SK-N-SH (cell line): ENCODE data around the gene TXN2. TPM values are rescaled to one million over a fixed set of nuclear protein-coding genes. Genes with fewer than 3 reads are reported as not detected.

Source experiments
- CTCF ChIA-PET: fragments of 300-600, 350-600 bp; formaldehyde crosslinking; extraction: SDS; loops from one replicate; lab custom pipeline; 2021; lab: Yijun Ruan, JAX
- POLR2A ChIA-PET: fragments of 350-600 bp; sonication (Branson Sonifier 250); formaldehyde crosslinking; extraction: SDS; loops from one replicate; lab custom pipeline; 2020; ENCODE audit warnings: antibody characterized with exemption, inconsistent platforms; lab: Yijun Ruan, JAX
- DNase-seq: peaks from one replicate; pipeline ENCODE4 v3.0.0; 2012
- H2AFZ ChIP-seq: fragments of 200-600 bp; sonication (generic); 2 replicates; pipeline ENCODE4 v1.8.1; 2016; ENCODE audit warnings: antibody characterized with exemption, mild to moderate bottlenecking, low read depth
- H3F3A ChIP-seq: fragments of 200-600 bp; sonication (generic); replicated peaks from 2 replicates; pipeline ENCODE3; 2016; ENCODE audit warnings: antibody characterized with exemption, mild to moderate bottlenecking; ENCODE audit not compliant: insufficient read depth
- H3K27ac ChIP-seq, 2 experiments: fragments of 200-500 bp in 1 of 2; fragments of 200-600 bp in 1 of 2; sonication (Bioruptor generic) in 1 of 2; sonication (generic), shearing (Covaris generic) in 1 of 2; 2 replicates each; pipeline versions ENCODE4 v1.5.1 to v1.6.1; 2014 to 2016; ENCODE audit warnings: low read depth in 2 of 2, inconsistent platforms in 1 of 2, low read length in 1 of 2, mild to moderate bottlenecking in 1 of 2, mixed read lengths in 1 of 2
- H3K27me3 ChIP-seq: fragments of 200-600 bp; sonication (generic), shearing (Covaris generic); 2 replicates; pipeline ENCODE4 v1.6.1; 2016; ENCODE audit warnings: mixed run types; ENCODE audit not compliant: insufficient read depth
- H3K36me3 ChIP-seq, 2 experiments: fragments of 200-500 bp in 1 of 2; fragments of 200-600 bp in 1 of 2; sonication (Bioruptor generic) in 1 of 2; sonication (generic) in 1 of 2; replicated peaks in 1 of 2; 2 replicates each; pipeline versions ENCODE3 to v1.5.1; 2014 to 2016; ENCODE audit warnings: low read length in 1 of 2, mild to moderate bottlenecking in 1 of 2; ENCODE audit not compliant: insufficient read depth in 2 of 2, control insufficient read depth in 1 of 2
- H3K4me1 ChIP-seq, 2 experiments: fragments of 200-500 bp in 1 of 2; fragments of 200-600 bp in 1 of 2; sonication (Bioruptor generic) in 1 of 2; sonication (generic), shearing (Covaris generic) in 1 of 2; 2 replicates each; pipeline versions ENCODE4 v1.5.1 to v1.6.1; 2014 to 2016; ENCODE audit warnings: low read depth in 1 of 2, low read length in 1 of 2, mixed run types in 1 of 2; ENCODE audit not compliant: insufficient read depth in 2 of 2, control insufficient read depth in 1 of 2
- H3K4me2 ChIP-seq: fragments of 200-600 bp; sonication (generic), shearing (Covaris generic); 2 replicates; pipeline ENCODE4 v1.6.1; 2017; ENCODE audit warnings: mixed run types
- H3K4me3 ChIP-seq, 2 experiments: fragments of 200-500 bp in 1 of 2; fragments of 200-600 bp in 1 of 2; sonication (Bioruptor generic) in 1 of 2; sonication (generic), shearing (Covaris generic) in 1 of 2; 2 replicates each; pipeline versions ENCODE4 v1.5.1 to v1.8.1; 2014 to 2016; ENCODE audit warnings: low read depth in 2 of 2, inconsistent platforms in 1 of 2, low read length in 1 of 2, mild to moderate bottlenecking in 1 of 2, mixed read lengths in 1 of 2, moderate library complexity in 1 of 2
- H3K79me2 ChIP-seq: fragments of 200-600 bp; sonication (generic); 2 replicates; pipeline ENCODE4 v1.8.1; 2017; ENCODE audit warnings: mild to moderate bottlenecking; ENCODE audit not compliant: insufficient read depth
- H3K9ac ChIP-seq: fragments of 200-600 bp; sonication (generic); 2 replicates; pipeline ENCODE4 v1.6.1; 2017; ENCODE audit warnings: mixed run types
- H3K9me2 ChIP-seq: fragments of 200-600 bp; sonication (generic); 2 replicates; pipeline ENCODE4 v1.6.1; 2017; ENCODE audit warnings: mixed run types
- H3K9me3 ChIP-seq: fragments of 200-600 bp; sonication (generic); 2 replicates; pipeline ENCODE4 v1.6.1; 2017; ENCODE audit warnings: mixed run types, mild to moderate bottlenecking, moderate library complexity
- H4K20me1 ChIP-seq: fragments of 200-600 bp; sonication (generic); 2 replicates; pipeline ENCODE4 v1.6.1; 2017; ENCODE audit warnings: mild to moderate bottlenecking, mixed run types; ENCODE audit not compliant: insufficient read depth
- ELF1 ChIP-seq: IDR thresholded peaks from 2 replicates; pipeline ENCODE4 v1.4.0; 2012
- FOXJ3 ChIP-seq: sonication (generic); formaldehyde crosslinking; IDR thresholded peaks from 2 replicates; pipeline ENCODE4 v1.5.1; 2020; ENCODE audit warnings: mild to moderate bottlenecking, missing genetic modification reagents
- FOXM1 ChIP-seq: IDR thresholded peaks from 2 replicates; pipeline ENCODE4 v1.4.0; 2012; ENCODE audit warnings: low read depth, mild to moderate bottlenecking
- MAX ChIP-seq: IDR thresholded peaks from 2 replicates; pipeline ENCODE4 v1.4.0; 2012; ENCODE audit warnings: low read depth
- MXI1 ChIP-seq: IDR thresholded peaks from 2 replicates; pipeline ENCODE4 v1.6.1; 2012; ENCODE audit warnings: mild to moderate bottlenecking, low read depth, low read length, improper control_type of control experiment
- RCOR1 ChIP-seq: fragments of 150-350 bp; IDR thresholded peaks from 2 replicates; pipeline ENCODE4 v1.6.1; 2017; ENCODE audit warnings: antibody characterized with exemption, low read length
- REST ChIP-seq: IDR thresholded peaks from 2 replicates; pipeline ENCODE4 v1.6.1; 2012; ENCODE audit warnings: mild to moderate bottlenecking, low read depth, low read length, moderate library complexity
- RXRA ChIP-seq: IDR thresholded peaks from 2 replicates; pipeline ENCODE4 v1.4.0; 2012; ENCODE audit warnings: low read depth, mild to moderate bottlenecking, borderline replicate concordance
- SMC3 ChIP-seq: IDR thresholded peaks from 2 replicates; pipeline ENCODE4 v1.6.1; 2012; ENCODE audit warnings: low read depth, low read length, improper control_type of control experiment
- WGBS: methylation state at CpG from one replicate; pipeline ENCODE4 v1.1.6; 2017; ENCODE audit warnings: low lambda C conversion rate; 5-methylcytosine and 5-hydroxymethylcytosine counted together
- polyA plus RNA-seq, 3 experiments: library from polyadenylated mRNA; depleted of rRNA; stranded (reverse); fragments of >200 nt; gene quantifications; 2 replicates each; pipeline ENCODE4 v1.2.3, GENCODE V29; 2012
- TF ChIP-seq, protein P1 (sequence below): fragments of 200-600 bp; sonication (generic); IDR thresholded peaks from 2 replicates; pipeline ENCODE4 v1.6.1; 2017; ENCODE audit warnings: antibody characterized with exemption, mild to moderate bottlenecking, moderate library complexity
- TF ChIP-seq, protein P2 (sequence below): IDR thresholded peaks from 2 replicates; pipeline ENCODE4 v1.4.0; 2012; ENCODE audit warnings: low read depth, borderline replicate concordance
- TF ChIP-seq, protein P3 (sequence below): IDR thresholded peaks from 2 replicates; pipeline ENCODE4; 2012
- TF ChIP-seq, protein P4 (sequence below): fragments of 150-350 bp; IDR thresholded peaks from 2 replicates; pipeline ENCODE4 v1.6.1; 2016; ENCODE audit warnings: mild to moderate bottlenecking, low read depth, low read length

The TXN2 gene
- polyA plus RNA-seq, 1 of the 3 experiments (the other 2 are of a cell fraction), result 251 TPM

DNA sequence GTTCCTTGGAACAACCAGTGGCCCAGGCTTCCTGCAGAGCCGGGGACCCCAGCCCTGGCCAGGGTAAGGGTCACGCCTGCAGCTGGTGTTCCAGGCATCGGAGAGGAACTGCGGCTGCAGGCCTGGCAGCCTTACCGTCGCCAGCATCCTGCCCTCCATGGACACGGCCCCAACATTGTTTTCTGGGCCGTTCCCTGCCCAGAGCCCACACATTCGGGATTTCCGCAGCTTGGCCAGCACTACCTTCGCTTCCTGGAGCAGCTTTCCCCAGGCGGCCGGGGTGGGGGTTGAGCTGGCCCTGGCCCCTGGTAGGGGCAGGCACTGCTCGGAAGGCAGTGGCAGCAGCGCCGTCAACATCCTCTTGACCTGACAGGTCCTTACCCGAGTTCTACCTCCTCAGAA, 17.7 kb downstream of the TXN2 start:
- ChIA-PET POLR2A (no interaction called here), CTCF (interaction anchor here (1.1 to 16.8 kb wide), 2 partner anchors 166 to 177 kb away, joined by 3 to 329 read pairs; no protein-coding TSS in a partner anchor)
- Histone ChIP-seq H3K27ac (no peak overlapping the region), H3K9me2 (no peaks in the 10 kb centered on the region), H3K4me3 (no peak overlapping the region), H3K9me3 (no peaks in the 10 kb centered on the region), H3F3A (peaks cover 41% of the 10 kb centered on the region), H3K4me1 (peaks cover 3 to 55% of the 10 kb centered on the region in 2 experiments; a peak in 3 of 4 replicates), H3K36me3 (no peaks in the 10 kb centered on the region), H3K79me2 (peaks cover 12% of the 10 kb centered on the region), H3K27me3 (no peaks in the 10 kb centered on the region), H2AFZ (no peak overlapping the region), H3K9ac (no peak overlapping the region), H4K20me1 (no peaks in the 10 kb centered on the region), H3K4me2 (no peak overlapping the region)
- DNase-seq, result no peak
- TF ChIP-seq FOXM1 (no peak), SMC3 (no peak), RCOR1 (no peak), FOXJ3 (CRISPR knock-in tag) (no peak), MXI1 (no peak), RXRA (no peak)
- TF ChIP-seq, protein P1, sequence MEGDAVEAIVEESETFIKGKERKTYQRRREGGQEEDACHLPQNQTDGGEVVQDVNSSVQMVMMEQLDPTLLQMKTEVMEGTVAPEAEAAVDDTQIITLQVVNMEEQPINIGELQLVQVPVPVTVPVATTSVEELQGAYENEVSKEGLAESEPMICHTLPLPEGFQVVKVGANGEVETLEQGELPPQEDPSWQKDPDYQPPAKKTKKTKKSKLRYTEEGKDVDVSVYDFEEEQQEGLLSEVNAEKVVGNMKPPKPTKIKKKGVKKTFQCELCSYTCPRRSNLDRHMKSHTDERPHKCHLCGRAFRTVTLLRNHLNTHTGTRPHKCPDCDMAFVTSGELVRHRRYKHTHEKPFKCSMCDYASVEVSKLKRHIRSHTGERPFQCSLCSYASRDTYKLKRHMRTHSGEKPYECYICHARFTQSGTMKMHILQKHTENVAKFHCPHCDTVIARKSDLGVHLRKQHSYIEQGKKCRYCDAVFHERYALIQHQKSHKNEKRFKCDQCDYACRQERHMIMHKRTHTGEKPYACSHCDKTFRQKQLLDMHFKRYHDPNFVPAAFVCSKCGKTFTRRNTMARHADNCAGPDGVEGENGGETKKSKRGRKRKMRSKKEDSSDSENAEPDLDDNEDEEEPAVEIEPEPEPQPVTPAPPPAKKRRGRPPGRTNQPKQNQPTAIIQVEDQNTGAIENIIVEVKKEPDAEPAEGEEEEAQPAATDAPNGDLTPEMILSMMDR, result no peak
- TF ChIP-seq, protein P2, sequence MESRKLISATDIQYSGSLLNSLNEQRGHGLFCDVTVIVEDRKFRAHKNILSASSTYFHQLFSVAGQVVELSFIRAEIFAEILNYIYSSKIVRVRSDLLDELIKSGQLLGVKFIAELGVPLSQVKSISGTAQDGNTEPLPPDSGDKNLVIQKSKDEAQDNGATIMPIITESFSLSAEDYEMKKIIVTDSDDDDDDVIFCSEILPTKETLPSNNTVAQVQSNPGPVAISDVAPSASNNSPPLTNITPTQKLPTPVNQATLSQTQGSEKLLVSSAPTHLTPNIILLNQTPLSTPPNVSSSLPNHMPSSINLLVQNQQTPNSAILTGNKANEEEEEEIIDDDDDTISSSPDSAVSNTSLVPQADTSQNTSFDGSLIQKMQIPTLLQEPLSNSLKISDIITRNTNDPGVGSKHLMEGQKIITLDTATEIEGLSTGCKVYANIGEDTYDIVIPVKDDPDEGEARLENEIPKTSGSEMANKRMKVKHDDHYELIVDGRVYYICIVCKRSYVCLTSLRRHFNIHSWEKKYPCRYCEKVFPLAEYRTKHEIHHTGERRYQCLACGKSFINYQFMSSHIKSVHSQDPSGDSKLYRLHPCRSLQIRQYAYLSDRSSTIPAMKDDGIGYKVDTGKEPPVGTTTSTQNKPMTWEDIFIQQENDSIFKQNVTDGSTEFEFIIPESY, result no peak
- TF ChIP-seq, protein P3, sequence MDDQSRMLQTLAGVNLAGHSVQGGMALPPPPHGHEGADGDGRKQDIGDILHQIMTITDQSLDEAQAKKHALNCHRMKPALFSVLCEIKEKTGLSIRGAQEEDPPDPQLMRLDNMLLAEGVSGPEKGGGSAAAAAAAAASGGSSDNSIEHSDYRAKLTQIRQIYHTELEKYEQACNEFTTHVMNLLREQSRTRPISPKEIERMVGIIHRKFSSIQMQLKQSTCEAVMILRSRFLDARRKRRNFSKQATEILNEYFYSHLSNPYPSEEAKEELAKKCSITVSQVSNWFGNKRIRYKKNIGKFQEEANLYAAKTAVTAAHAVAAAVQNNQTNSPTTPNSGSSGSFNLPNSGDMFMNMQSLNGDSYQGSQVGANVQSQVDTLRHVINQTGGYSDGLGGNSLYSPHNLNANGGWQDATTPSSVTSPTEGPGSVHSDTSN, result no peak
- WGBS, result 90% methylated on average over 17 of the region's 17 CpGs

DNA sequence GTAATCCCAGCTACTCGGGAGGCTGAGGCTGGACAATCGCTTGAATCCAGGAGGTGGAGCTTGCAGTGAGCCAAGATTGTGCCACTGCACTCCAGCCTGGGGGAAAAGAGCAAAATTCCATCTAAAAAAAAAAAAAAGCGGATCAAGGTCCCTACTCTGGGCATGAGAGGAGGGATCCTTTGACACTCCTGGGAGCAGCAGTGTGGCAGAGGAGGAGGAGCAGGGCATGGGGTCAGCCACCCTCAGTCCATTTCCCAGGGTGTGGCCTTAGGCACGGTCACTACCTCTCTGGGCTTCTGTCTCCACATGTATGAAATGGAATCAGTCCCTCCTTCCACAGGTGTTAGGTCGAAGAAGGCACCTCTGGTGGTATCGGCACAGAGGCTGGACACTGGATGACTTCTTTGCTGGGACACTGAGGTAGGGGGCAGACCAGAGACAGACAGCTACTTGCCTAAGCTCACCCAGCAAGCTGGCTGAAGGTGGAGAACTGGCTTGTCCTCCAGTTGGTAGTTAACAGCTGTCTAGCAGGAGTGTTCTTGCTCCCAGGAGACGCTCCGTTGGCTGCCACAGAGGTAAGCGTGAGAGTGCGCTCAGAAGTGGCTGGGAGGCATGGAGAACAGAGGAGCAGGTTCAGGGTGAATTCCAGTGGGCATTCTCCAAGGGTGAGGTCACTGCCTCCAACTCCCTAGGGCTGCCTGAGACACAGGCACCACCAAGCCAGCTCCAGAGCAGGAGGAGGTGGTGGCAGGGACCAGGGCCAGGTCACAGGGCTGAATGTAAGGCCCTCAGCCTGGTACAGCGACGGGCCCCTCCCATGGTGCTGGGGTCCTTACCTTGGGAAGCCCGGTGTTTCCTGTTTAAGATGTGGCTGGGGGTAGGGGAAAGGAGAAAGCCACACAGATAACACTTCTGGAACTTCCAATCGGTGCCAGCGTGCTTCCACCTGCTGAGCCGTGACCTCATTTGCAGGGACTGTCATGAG, 19.5 kb downstream of the TXN2 start:
- Histone ChIP-seq H3K27ac (peak overlapping the region in 1 of 2 experiments; percentile 54; a peak in 2 of 4 replicates), H3K4me1 (peaks cover 0 to 37% of the 10 kb centered on the region in 2 experiments; a peak in 3 of 4 replicates), H3F3A (peaks cover 23% of the 10 kb centered on the region), H3K9ac (peak overlapping the region; percentile 48), H3K9me3 (no peaks in the 10 kb centered on the region), H3K9me2 (no peaks in the 10 kb centered on the region), H2AFZ (no peak overlapping the region), H4K20me1 (no peaks in the 10 kb centered on the region), H3K27me3 (no peaks in the 10 kb centered on the region), H3K4me2 (peak overlapping the region; percentile 65), H3K79me2 (peaks cover 6% of the 10 kb centered on the region; the same call in 1 of the 2 replicates), H3K36me3 (no peaks in the 10 kb centered on the region), H3K4me3 (no peak overlapping the region)
- WGBS, result 83% methylated on average over 7 of the region's 16 CpGs
- no peak for DNase-seq
- ChIA-PET CTCF (interaction anchor here (1.3 to 16.8 kb wide), 4 partner anchors 9 to 176 kb away, joined by 3 to 329 read pairs (median 5); no protein-coding TSS in a partner anchor), POLR2A (no interaction called here)
- TF ChIP-seq, protein P4, sequence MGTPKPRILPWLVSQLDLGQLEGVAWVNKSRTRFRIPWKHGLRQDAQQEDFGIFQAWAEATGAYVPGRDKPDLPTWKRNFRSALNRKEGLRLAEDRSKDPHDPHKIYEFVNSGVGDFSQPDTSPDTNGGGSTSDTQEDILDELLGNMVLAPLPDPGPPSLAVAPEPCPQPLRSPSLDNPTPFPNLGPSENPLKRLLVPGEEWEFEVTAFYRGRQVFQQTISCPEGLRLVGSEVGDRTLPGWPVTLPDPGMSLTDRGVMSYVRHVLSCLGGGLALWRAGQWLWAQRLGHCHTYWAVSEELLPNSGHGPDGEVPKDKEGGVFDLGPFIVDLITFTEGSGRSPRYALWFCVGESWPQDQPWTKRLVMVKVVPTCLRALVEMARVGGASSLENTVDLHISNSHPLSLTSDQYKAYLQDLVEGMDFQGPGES, result no peak
- no peak for TF ChIP-seq REST
- TF ChIP-seq ELF1, result no peak
- no peak; the same call in 1 of the 2 replicates for TF ChIP-seq MAX
